Aorta (tissue), 5 donors: ENCODE data around the gene CFAP92. TPM values are rescaled to one million over a fixed set of nuclear protein-coding genes. Genes with fewer than 3 reads are reported as not detected.
"Not testable (repeated sequence)": the region's sequence is repeated elsewhere in the genome, so short reads cannot be mapped to it uniquely, and the experiment has no call there.

Source experiments
- ATAC-seq: fragments of 200-7000 bp; cut with Tn5 transposase; one replicate; pipeline ENCODE4 v1.9.1; 2022; ENCODE audit warnings: moderate library complexity; ENCODE audit not compliant: low FRiP score
- DNase-seq, 2 donors: peaks; one replicate each; pipeline ENCODE4 v3.0.0-alpha.2; 2020
- H3K27ac ChIP-seq, 2 donors: one replicate each; pipeline ENCODE4 v1.5.1; 2013; ENCODE audit warnings: low read length in 2 of 2, mild to moderate bottlenecking in 2 of 2, moderate library complexity in 2 of 2, control low read depth in 1 of 2, inconsistent platforms in 1 of 2, low read depth in 1 of 2
- H3K27me3 ChIP-seq, 2 donors: one replicate each; pipeline ENCODE4 v1.6.1; 2013; ENCODE audit warnings: control low read depth in 1 of 2, low read length in 1 of 2, mild to moderate bottlenecking in 1 of 2, moderate library complexity in 1 of 2; ENCODE audit not compliant: insufficient read depth in 2 of 2, control insufficient read depth in 1 of 2
- H3K36me3 ChIP-seq, 2 donors: one replicate each; pipeline ENCODE4 v1.6.1; 2013; ENCODE audit warnings: control low read depth in 1 of 2, low read length in 1 of 2, mild to moderate bottlenecking in 1 of 2; ENCODE audit not compliant: insufficient read depth in 2 of 2, control insufficient read depth in 1 of 2
- H3K4me1 ChIP-seq, 2 donors: one replicate each; pipeline ENCODE4 v1.6.1; 2013; ENCODE audit warnings: low read length in 2 of 2, control low read depth in 1 of 2, mild to moderate bottlenecking in 1 of 2, moderate library complexity in 1 of 2; ENCODE audit not compliant: insufficient read depth in 2 of 2, control insufficient read depth in 1 of 2
- H3K4me3 ChIP-seq, 2 donors: one replicate each; pipeline ENCODE4 v1.5.1; 2013; ENCODE audit warnings: low read length in 2 of 2, control low read depth in 1 of 2, mild to moderate bottlenecking in 1 of 2
- H3K9me3 ChIP-seq: one replicate; pipeline ENCODE4 v1.6.1; 2013; ENCODE audit warnings: mild to moderate bottlenecking, low read length; ENCODE audit not compliant: control insufficient read depth
- WGBS, 2 donors: extraction: QIAGEN DNeasy Blood & Tissue Kit; methylation state at CpG; one replicate each; pipeline ENCODE4 v1.1.7; 2013; 5-methylcytosine and 5-hydroxymethylcytosine counted together
- intact Hi-C, 2 donors: fragments of 100-400 bp; cut with DNase I; formaldehyde crosslinking; loops; one replicate each; pipeline versions ENCODE4 v1.14.2 to v1.15.0; 2022
- polyA plus RNA-seq, 2 donors: library from polyadenylated mRNA; stranded (reverse); fragments of 200-250 nt; gene quantifications; one replicate each; pipeline ENCODE4 v1.2.3, GENCODE V29; 2013
- total RNA-seq, 2 donors: library from RNA; stranded (reverse); fragmentation: NEBNext Ultra II Directional; extraction: Animal tissue kit (Norgen Biotek cat#: 25700); gene quantifications; one replicate each; pipeline ENCODE4 v1.2.1, GENCODE V29; 2021
- donor health status: healthy with polysubstance abuse.
- donor health status: Bipolar disorder and iron deficiency.
- donor health status: DM: no; HTN: no; CAD: no.
- donor health status: DM: no; HTN: no; CAD: no.
- donor health status: DM: yes; HTN: yes; CAD: no.

The CFAP92 gene
- total and polyA plus RNA-seq, 4 donors: 0.62 to 1.2 TPM; not detected in 2

GRCh38 chr3:128889139-128889894, 104.6 kb downstream of the CFAP92 start:
- peaks cover 2 to 7% of the 10 kb centered on the region in 2 donors for H3K36me3 ChIP-seq
- H3K27ac ChIP-seq: no peak overlapping the region
- H3K4me1 ChIP-seq: no peaks in the 10 kb centered on the region
- ATAC-seq: no peak
- no peaks in the 10 kb centered on the region for H3K27me3 ChIP-seq
- no peaks in the 10 kb centered on the region for H3K9me3 ChIP-seq
- no peak overlapping the region for H3K4me3 ChIP-seq
- 89 to 92% methylated on average over 7 of the region's 7 CpGs for WGBS, 2 donors
- peak in 1 of 2 donors; percentile 23 for DNase-seq
- intact Hi-C loops: no loop called here

GRCh38 chr3:128884992-128885391, 108.9 kb downstream of the CFAP92 start:
- Histone ChIP-seq H3K27ac (no peak overlapping the region), H3K27me3 (no peaks in the 10 kb centered on the region), H3K9me3 (no peaks in the 10 kb centered on the region), H3K36me3 (peaks cover 2% of the 10 kb centered on the region in 2 donors), H3K4me1 (no peaks in the 10 kb centered on the region), H3K4me3 (no peak overlapping the region)
- 97 to 100% methylated on average over 1 of the region's 1 CpG for WGBS, 2 donors
- intact Hi-C loops: no loop called here
- DNase-seq (no peak), ATAC-seq (no peak)

GRCh38 chr3:128882719-128883118, 111.2 kb downstream of the CFAP92 start:
- Histone ChIP-seq H3K4me3 (no peak overlapping the region), H3K4me1 (peaks cover 0 to 2% of the 10 kb centered on the region in 2 donors), H3K27ac (no peak overlapping the region), H3K27me3 (no peaks in the 10 kb centered on the region), H3K36me3 (peaks cover 0 to 2% of the 10 kb centered on the region in 2 donors), H3K9me3 (no peaks in the 10 kb centered on the region)
- ATAC-seq (no peak), DNase-seq (no peak)
- intact Hi-C loops: no loop called here
- 91 to 95% methylated on average over 1 of the region's 1 CpG for WGBS, 2 donors

GRCh38 chr3:128881576-128881975, 112.3 kb downstream of the CFAP92 start:
- Histone ChIP-seq H3K27ac (no peak overlapping the region), H3K36me3 (no peaks in the 10 kb centered on the region), H3K4me1 (peaks cover 0 to 2% of the 10 kb centered on the region in 2 donors), H3K27me3 (no peaks in the 10 kb centered on the region), H3K4me3 (no peak overlapping the region), H3K9me3 (no peaks in the 10 kb centered on the region)
- 88 to 89% methylated on average over 6 of the region's 6 CpGs for WGBS, 2 donors
- DNase-seq (no peak), ATAC-seq (no peak)
- intact Hi-C loops: no loop called here

DNA sequence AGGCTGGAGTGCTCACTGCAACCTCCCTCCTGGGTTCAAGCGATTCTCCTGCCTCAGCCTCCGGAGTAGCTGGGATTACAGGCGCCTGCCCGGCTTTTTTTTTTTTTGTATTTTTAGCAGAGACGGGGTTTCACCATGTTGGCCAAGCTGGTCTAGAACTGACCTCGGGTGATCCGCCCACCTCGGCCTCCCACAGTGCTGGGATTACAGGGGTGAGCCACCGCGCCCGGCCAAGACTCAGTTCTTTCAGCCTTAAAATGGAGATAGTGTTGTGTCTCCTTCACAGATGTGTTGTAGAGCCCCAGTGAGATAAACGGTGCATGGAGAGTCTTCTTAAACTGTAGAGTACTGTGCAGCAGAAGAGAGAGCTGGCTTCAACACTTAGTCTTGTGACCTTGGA, 113.4 kb downstream of the CFAP92 start:
- 71 to 76% methylated on average over 12 of the region's 12 CpGs for whole genome bisulfite sequencing, 2 donors
- ATAC-seq, H3K4me1 ChIP-seq, H3K36me3 ChIP-seq, DNase-seq, H3K9me3 ChIP-seq, H3K27me3 ChIP-seq, H3K27ac ChIP-seq, intact Hi-C loops, H3K4me3 ChIP-seq: not testable (repeated sequence)

DNA sequence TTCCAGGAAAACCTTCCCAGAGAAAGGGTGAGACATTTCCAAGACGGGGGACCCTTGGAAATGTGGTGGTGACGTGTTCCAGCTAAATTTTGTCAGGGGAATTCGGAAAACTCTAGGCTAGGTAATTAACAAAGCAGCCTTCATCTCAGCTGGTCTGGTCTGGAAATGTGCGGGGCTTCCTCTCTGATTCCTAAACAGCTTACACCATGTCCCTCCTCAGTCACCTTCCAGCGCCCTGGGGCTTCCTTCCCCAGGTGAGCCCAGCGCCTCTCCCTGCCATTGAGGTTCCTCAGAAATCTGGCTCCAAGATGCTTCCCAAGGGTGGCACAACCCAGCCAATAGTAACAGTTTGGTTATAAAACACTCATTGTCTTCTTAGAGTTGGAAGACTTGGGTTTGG, 113.9 kb downstream of the CFAP92 start:
- intact Hi-C loops: loop anchor here (5.0 to 10.0 kb wide), 2 partner anchors 115 to 263 kb away; partner anchors contain the start of gene CFAP92 (in 1 of the 2)
- no peaks in the 10 kb centered on the region for H3K27me3 ChIP-seq
- 2 to 3% methylated on average over 6 of the region's 6 CpGs for whole genome bisulfite sequencing, 2 donors
- peak overlapping the region; percentile 59 to 83 for H3K27ac ChIP-seq
- no peak for DNase-seq
- no peaks in the 10 kb centered on the region for H3K9me3 ChIP-seq
- H3K36me3 ChIP-seq: no peaks in the 10 kb centered on the region
- peak overlapping the region; percentile 43 to 64 for H3K4me3 ChIP-seq
- ATAC-seq: no peak
- H3K4me1 ChIP-seq: peaks cover 0 to 2% of the 10 kb centered on the region in 2 donors

GRCh38 chr3:128879125-128879969, 114.5 kb downstream of the CFAP92 start, which contains the start of gene ACAD9:
Gene ACAD9, plus strand, starts transcription at chr3:128879620. Its CDS starts 72 bp downstream, at chr3:128879692.
- DNase-seq (peak; percentile 98), ATAC-seq (peak; percentile 99)
- no peaks in the 10 kb centered on the region for H3K36me3 ChIP-seq
- peak within 1 kb of the TSS; percentile 84 to 92 for H3K27ac ChIP-seq
- H3K27me3 ChIP-seq: no peaks in the 10 kb centered on the region
- WGBS, 2 donors: 0% methylated on average over 63 to 65 of the region's 65 CpGs
- intact Hi-C loops: loop anchor here (5.0 to 10.0 kb wide), 2 partner anchors 115 to 262 kb away; partner anchors contain the start of gene CFAP92 (in 1 of the 2)
- H3K9me3 ChIP-seq: no peaks in the 10 kb centered on the region
- peak within 1 kb of the TSS; percentile 64 to 76 for H3K4me3 ChIP-seq
- H3K4me1 ChIP-seq: peaks cover 0 to 2% of the 10 kb centered on the region in 2 donors

- peak overlapping the region; percentile 84 to 92 for H3K27ac ChIP-seq
- H3K36me3 ChIP-seq: no peaks in the 10 kb centered on the region
- intact Hi-C loops: loop anchor here (5.0 to 10.0 kb wide), 2 partner anchors 116 to 261 kb away; partner anchors contain the start of gene CFAP92 (in 1 of the 2)
- H3K27me3 ChIP-seq: no peaks in the 10 kb centered on the region
- 0 to 1% methylated on average over 14 of the region's 14 CpGs for WGBS, 2 donors
- ATAC-seq (peak; percentile 47), DNase-seq (no peak)
- H3K4me3 ChIP-seq: peak overlapping the region; percentile 40 to 76
- no peaks in the 10 kb centered on the region for H3K9me3 ChIP-seq
- H3K4me1 ChIP-seq: peaks cover 0 to 2% of the 10 kb centered on the region in 2 donors
Observed at GRCh38 chr3:128878556-128879124, 115.2 kb downstream of the CFAP92 start.
